Medulla oblongata (tissue), 1 donor: ENCODE measurements around the gene SNAP47.

Experiments
- DNase-seq: peaks from one replicate; pipeline ENCODE4 v3.0.0-alpha.2; 2015; ENCODE audit errors: extremely low spot score

SNAP47 gene

DNA sequence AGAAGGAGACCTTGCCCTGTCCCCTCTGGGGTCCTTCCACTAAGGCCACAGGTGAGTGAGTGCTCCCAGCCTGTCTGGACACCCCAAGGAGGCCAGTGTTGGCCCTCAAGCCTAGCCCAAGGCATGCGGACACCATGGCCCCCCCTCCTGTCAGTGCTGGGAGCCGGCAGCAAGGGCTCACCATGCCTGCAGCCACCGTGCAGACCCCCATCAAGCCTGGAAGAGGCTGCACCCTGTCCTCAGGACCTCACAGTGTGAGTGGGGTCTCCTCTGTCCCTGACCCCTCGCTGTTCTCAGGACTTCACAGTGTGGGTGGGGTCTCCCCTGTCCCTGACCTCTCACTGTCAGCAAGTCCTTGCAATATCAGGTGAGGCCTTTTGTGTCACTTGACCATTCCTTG lies 47.0 kb downstream of the SNAP47 start:
- no peak for DNase-seq

DNA sequence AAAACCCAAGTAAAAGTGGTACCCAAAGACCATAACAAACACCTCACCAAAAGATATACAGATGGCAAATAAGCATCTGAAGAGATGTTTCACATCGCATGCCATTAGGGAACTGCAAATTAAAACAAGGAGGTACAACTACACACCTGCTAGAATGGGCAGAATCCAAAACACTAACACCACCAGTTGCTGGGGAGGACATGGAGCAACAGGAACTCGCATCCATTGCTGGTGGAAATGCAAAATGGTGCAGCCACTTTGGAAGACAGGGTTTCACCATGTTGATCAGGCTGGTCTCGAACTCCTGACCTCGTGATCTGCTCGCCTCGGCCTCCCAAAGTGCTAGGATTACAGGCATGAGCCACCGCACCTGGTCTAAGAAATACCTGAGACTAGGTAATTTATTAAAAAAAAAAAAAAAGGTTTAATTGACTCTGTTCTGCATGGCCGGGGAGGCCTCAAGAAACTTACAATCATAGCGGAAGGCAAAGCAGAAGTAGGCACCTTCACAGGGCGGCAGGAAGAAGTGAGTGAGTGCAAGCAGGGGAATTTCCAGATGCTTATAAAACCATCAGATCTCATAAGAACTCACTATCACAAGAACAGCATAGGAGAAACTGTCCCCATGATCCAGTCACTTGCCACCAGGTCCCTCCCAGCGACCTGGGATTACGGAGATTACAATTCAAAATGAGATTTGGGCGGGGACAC lies 50.0 kb downstream of the SNAP47 start:
- DNase-seq: no peak

DNA sequence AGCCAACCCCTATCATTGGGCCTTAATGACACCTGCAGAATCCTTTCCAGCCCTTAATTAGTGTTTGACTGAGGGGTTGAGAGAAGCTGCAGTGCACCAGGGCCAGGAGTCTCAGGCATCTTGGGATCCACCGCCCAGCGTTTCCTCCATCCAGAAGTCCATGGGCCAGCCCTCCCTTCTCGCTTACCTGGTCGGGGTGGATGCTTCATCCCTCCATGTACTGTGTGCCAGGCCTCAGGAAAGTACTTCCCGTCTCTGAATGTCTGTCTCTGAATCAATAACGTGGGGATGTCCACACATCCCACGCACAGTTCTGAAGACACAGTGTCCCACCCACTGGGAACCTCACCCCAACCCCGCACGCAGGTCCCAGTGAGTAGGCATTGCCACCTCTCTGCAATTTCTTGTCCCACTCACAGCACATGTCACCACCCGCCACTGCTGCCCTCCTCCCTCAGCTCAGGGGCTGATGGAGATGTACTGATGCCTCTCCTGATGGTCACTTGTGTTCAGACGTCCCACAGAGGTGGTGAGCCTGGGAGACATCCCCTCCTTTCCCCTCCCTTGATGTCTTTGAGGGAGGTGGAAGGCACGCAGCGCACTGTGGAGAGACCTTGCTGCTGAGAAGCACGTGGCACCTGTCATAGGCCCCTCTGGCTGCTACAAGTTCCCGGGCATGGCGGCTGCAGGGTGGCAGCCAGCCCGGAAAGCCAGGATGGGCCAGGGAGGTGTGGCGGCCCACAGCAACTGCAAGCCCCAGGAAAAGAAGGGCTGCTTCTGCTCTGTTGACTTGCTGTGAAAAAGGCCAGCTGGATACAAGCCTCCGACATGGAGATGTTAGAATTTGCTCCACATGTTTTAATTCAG lies 50.8 kb downstream of the SNAP47 start:
- DNase-seq: peak; percentile 6

DNA sequence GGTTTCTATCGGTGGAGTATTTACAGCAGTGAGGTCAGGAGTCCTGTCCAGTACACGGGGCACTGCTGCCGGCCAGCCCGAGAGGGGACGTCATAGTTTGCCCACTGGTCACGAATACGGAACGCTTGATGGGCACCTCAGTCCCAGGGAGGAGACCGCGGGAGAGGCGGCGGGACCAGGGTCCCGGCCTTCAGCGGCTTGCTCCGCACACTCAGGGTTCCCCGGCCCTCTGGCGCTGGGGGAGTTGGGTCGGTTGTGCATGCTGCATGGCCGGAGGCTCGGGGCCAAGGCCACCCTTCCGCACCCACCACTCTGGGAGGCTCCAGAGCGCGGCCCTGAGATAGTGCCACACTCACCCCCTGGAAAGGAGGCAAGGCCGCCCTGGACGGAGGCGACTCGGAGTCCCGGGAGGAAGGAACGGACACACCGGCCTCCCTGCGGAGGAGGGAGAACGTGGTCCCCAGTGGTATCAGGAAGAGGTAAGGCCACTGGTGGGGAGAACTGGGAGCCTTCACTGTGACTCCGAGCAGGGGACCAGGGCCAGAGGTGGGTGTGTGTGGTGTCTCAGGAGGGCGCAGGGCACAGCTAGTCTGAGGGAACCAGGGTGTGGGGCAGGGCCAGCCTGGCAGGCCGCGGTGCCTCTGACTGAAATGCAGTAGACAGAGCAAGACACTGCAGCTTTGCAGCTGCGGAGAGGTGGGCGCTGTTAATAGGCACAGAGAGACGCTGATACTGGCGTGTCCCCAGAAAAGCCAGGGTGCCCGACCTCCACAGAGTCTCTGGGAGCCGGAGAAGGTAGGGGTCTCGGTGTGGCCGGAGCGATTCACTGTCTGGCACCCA lies 51.7 kb downstream of the SNAP47 start:
- DNase-seq: no peak

DNA sequence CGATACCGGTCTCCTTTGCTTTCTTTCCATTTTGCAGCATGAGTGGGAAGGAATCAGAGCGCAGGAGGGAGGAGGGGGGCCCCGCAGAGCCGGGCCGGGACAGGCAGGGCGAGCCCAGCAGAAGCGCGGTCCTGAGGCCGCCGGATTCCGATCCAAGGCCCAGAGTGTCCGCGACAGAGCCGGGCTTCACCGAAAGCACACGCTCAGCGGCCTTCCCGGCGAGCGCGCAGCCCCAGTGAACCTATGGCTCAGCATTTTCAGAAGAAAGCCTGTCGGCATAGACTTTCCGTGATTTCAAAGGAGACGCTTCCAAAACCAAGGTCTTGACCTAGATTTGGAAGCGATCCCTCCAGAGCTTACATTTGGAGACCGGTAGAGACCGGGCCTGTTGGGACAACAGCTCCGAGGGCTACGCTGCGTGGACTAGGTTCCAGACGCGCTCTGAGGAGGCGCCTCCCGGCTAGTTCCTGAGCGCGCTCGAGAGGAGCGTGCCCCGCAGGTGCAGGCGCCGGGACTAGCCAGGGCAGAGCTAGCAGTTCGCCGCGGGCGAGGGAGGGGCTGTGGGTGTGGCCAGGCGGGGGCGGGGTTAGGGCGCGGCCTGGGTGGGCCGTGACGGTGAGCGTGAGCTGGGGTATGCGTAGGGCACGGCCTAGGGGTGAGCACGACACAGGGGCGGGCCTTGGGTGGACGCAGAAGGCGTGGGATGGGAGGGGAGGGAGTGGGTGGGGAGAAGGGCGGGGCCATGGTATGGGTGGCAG lies 52.5 kb downstream of the SNAP47 start:
- DNase-seq: peak; percentile 67

DNA sequence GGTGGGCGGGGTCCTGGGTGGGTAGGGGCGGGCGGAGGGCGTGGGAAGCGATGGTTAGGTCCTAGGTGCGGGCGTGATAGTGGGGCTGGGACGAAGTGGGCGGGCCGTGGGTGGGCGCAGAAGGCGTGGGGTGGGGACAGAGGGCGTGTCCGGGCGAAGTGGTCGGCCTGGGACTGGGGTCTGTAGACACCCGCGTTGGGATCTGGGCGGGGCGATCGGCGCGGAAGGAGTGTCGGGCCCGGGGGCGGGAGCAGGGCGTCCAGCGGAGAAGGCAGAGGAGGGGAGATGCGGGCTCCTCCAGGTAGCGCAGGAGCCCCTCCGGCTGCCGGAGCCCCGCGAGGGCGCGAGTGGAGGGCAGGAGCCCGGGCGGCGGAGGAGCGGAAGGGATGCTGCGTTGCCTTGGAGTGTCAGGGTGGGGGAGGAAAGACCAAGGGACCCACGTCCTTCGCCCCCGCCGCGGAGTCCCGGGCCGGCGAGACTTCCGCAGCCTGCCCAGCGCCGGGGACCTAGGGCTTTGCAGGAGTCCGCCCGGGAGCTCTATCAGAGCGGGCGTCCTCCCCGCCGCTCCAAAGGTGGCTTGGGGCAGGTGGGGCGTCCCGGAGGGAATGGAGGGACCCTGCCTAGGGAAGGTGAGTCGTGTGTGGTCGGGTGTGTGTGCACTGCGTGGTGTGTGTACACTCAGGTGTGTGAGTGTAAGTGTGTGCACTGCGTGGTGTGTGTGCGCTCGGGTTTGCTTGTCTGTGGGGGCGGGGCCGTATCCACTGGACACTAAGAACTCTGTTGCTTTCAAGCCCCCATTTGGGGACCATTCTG lies 53.2 kb downstream of the SNAP47 start:
- DNase-seq: peak; percentile 6

DNA sequence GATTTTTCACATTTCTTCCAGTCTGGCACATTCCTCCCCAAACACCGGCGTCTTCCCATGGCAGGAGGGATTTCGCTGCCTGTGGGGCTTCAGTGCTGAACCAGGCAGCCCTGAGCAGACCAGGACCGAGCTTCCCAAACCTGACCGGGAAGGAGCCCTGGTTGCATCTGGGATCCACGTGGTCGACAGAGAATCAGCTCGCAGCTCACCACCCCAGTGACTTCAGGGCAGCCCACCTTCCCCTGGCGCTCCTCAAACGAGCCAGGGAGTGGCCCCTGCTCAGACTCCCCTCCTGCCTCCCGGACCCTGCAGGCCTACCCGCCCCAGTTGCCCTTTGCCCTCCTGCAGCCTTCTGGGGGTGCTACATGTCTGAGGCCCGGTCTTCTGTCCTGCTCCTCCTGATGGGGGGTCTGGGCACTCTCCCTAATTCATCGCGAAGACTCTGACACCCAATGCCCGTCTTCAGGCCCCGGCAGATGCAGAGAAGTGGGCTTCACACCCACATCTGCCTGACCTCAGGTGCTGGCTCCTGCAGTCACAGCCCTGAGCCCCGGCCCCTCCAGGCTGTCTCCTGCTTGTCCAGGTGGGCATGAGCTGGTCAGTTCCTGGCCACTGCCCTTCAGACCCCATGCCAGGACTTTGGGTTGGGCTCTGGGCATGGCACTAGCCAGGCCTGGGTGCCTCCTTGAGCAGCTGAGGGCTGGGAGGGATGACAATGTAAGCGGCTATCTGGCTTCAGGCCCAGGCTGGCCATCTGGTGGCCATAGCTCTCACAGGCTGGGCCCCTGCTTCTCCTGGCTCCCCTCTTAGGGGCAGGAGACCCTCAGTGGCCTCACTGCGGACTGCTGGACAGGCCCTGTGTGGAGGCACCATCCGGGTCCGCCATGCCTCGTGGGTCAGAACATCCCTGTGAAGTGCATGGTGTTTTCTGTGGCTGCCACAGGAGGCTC lies 54.1 kb downstream of the SNAP47 start:
- no peak for DNase-seq

DNA sequence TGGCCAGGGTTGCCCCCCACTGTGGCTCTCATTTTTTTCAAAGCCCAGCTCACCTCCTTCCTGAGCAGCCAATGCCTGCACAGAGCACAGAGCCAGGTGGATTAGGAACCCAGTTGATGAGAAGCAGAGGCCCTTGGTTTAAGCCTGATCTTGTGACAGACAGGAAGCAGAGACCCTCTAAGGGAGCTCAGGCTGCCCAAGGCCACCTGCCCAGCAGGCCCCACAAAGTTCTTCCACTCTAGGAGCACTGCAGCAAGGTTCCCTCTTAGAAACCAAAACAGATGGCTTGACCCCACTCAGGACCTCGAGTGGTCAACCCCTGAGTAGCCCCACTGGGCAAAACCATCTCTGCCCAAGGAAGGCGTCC lies 54.8 kb downstream of the SNAP47 start:
- DNase-seq: no peak

DNA sequence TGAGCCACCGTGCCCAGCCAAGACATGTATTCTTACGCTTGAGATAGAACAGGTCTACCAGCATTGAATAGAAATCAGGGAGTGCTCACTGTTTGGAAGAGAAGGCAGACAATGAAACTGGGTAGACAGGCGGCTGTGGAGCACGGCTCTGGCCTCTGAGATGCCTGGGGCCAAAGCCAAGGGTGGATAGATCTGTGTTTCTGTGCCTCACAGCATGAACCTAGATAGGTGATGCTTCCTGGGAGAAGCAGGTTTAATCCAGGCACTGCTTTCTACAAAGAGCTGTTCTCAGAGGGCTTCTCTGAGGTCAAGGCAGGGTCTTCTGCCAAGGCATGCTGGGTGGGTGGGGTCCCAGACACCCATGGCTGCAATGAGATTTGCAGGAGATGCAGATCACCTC lies 55.6 kb downstream of the SNAP47 start:
- no peak for DNase-seq

DNA sequence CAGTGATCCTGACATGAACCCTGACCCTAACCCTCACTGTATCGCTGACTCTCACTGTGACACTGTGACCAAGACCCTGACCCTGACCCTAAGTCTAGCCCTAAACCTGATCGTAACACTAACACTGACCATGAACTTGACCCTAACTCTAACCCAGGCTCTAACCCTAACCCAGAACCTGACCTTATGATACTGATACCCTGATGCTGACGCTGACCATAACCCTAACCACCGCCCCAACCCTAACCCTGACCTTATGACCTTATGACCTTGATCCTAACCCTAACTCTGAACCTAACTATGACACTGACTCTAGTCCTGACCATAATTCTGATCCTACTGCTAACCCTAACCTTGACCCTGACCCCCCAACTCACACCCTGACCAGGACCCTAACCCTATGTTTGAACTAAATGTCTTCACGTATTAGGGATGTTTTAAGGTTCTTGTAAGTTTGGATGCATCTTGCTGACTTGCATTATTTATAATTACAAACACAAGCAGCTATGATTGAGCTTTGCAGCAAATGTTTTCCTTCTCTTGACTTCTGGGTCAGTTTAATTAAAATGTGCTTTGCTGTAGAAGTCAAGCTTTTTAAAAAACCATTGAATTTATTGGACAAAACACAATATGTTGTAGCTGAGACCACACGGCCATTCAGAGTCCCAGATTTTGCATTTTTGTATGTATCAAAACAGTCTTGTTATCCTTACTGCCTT lies 56.3 kb downstream of the SNAP47 start:
- no peak for DNase-seq

DNA sequence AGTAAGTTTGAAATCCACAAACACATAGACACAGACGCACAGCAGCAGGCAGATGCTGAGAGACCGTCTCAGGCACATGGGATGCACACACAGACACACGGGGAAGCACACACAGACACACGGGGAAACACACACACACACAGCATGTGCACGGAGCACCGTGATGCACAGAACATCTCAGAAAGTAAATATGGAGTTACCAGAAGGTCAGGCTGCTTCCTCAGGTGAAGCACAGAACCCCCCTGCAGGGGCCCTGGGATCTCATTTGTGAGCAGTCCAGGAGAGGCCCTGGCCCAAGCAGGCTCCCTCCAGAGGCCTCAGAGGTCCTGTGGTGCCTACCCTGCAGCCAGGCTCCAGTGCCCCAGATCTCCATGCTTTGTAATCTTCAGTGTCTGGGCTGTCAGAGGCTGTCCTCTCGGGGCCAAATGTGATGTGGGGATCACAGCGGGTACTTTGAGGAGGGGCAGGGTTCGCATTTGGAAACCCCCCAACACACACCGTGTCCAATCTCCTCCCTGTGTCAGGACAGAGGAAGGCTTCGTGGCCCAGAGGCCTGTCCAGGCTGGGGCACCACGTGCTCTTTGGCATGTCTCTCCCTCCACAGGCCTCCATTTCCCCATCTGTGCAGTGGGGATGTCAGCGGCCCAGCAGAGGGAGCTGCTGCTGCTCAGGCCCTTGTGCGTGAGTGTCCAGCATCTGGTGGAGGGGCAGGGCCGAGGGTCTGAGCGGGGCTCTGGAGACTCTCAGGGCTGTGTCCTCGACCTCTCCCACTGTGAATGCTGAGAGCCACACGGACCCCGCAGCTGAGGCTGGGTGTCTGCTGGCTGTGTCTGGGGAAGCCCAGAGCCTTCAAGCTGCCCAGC lies 57.2 kb downstream of the SNAP47 start:
- no peak for DNase-seq

DNA sequence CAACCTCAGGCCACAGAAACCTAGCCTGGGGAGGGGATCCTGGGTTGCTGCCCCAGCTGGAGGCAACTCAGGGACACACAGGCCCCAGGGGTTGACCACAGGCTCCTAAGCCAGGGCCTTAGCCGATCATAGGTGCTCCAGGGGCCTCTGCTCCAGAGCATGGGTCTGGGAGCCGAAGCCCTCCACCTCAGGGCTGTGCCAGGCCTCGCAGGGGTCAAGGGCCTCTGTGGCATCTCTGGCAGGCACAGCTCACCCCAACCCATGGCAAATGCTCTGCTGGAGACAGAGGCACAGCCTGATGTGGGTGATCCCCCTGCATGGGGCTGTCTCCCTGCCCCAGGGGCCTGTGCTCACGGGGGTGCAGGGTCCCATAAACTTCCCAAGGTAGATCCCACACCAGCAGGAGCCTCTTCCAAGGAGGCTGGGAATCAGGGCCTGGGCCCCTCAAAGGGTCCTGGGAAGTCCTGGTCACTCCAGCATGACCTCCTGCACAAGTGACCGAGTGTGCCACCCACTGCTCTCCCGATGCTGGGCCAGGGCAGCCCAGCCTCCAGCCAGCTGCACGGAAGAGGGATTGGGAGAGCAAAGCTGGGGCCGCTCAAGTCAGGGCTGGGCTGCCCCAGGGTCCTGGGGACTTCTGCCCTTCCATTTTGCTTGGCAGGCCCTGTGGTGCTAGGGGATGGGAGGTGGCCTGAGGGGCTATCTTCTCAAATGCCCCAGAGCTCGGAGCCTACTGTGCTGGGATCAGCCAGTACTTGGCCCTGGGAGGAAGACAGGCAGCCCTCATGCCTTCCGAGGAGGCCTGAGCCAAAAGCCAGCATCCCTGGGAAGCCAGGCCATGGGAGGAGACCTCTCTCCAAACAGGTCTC lies 58.1 kb downstream of the SNAP47 start:
- DNase-seq: no peak

DNA sequence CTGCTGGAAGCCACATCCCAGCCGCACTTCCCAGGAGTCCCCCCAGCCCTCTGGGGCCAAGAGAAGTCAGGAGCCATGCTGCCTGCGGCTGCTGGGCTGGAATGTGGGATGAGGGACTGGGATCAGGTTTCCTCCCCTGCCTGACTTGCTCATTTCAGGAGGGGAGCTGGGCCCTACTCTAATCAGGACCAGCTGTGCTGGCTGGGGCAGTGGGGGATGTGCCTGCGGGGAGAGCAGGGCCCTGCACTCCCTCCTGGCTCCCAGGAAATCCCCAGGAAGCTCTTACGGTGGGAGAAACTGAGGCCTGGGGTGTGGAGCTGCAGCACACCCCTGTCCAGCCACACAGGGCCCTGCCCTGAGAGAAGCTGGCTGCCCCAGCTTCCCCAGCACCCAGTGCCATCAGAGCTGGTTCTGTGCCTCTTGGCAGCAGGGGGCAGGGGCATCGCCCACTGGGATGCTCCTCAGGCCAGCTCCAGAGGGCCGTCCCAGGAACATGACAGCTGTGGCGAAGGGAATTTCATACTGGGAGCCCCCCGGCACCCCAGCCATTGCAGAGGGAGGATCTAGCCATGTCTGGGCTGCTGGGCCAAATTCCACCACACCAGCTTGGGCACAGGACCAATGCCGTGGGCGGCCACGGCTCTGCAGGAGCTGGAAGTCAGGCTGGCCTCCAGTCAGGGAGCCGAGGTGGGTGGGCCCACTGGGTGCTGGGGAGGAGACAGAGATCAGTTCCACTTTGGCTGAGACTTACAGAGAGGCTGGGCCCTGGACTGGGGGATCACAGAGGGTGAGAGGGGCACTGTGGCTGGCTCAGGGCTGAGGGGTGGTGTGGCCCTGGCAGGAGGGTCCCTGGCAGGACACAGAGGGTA lies 58.9 kb downstream of the SNAP47 start:
- no peak for DNase-seq

DNA sequence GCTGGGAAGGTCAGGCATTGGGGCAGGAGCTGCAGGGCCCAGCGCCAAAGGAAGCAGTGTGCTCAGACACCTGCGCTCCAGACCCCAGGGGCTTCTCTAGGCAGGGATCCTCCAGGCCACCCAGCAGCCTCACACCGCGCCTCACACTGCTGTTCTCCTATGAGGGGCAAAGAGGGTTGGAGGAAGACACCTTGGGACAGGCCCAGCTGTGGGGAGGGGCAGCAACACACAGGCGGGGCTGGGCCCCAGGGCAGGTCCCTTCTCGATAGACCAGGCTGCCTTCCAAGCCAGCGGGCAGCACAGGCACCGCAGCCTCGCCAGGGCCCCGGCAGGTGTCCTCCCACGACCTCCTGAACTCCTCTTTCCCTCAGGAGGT lies 59.6 kb downstream of the SNAP47 start:
- no peak for DNase-seq

DNA sequence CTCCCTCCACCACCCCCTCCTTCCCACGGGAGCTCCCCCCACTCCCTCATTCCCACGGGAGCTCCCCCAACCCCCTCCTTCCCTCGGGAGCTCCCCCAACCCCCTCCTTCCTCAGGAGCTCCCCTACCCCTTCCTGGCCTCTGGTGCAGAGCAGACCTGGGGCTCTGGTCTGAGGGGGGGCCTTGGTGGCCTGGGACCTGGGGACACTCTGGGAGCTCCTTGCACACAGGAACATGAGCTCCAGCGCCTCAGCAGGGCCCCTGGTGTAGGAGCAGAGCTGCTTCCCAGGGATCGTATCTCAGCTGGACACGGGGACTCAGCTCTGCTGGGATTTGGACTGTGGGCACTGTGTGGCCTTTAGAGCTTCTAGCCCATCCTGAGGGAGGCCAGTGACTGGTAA lies 60.5 kb downstream of the SNAP47 start:
- no peak for DNase-seq

DNA sequence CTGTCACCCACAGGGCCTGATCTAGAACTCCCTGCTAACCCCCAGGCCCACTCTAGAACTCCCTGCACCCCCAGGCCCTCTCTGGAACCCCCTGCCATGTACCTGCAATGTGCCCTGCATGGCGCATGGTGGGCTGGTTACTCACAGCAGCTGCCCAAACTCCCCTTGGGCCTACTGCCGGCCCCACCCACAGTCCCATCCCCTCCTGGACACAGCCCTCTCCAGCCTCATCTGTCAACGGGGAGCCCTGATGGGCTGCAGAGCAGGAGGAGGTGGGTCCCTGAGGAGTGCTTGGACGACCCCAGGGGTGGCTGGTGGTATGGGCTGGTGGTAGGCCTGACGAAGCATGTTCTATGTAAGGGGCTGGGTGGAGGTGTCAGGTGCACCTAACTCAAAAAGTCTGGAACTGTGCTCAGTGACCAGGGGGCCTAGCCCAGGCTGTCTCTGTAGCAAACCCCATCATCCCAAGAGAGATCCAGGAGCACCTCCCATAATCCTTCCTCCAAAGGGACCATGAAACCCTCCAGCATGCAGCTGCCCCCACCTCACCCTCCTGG lies 61.2 kb downstream of the SNAP47 start:
- no peak for DNase-seq
